Putamen (tissue), 1 donor: ENCODE results near the gene CHRND.

ENCODE experiments used
- DNase-seq: peaks from one replicate; pipeline ENCODE4 v3.0.0-alpha.2; 2016; ENCODE audit warnings: low spot score

The CHRND gene

DNA sequence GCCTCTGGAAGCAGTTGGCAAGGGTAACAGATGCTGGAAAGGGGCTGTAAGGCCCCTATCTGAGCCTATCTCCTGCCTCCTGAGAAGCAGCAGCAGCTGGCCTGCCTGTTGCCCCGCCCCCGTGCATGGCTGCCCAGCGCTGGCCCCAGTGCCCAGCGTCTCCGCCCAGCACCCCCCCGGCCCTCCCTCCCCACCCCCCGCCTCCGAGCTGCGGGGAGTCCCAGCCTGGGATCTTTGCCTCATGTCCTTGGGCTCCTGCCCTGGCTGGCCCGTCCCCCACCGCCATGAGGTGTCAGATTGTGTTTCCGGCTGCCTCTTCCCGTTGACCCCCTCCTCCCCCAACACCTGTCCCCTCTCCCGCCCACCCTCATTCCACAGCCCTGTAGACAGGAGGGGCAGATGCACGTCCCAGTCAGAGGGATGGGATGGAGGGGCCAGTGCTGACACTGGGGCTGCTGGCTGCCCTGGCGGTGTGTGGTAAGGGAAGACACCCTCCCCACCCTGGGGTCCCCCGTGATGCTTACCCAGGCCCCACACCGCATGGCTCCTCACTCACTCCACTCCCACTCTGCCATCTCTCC is at the start of gene CHRND:
Gene CHRND (plus strand): TSS at position 370 of the 581 bp plus-strand sequence. CDS start 56 bp downstream, at position 426.
- peak; percentile 34 for DNase-seq

DNA sequence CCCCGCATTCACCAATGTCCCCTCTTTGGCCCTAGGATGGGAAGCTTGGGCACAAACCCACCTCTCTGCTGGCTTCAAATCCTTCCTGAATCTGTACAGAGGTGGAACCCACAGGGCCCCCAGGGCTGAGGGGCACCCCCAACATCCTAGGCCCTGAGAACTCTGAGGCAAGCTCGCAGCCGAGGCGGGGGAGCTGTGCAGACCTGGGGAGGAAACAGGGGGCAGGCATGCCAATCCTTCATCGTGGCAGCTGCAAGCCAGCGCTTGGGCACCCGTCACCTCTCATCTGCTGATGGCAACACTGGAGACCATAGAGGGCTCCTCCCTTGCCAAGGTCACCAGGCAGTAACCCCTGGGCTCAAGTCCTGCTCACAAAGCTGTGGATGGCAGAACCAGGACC is 49.2 kb upstream of the CHRND start:
- DNase-seq: no peak

DNA sequence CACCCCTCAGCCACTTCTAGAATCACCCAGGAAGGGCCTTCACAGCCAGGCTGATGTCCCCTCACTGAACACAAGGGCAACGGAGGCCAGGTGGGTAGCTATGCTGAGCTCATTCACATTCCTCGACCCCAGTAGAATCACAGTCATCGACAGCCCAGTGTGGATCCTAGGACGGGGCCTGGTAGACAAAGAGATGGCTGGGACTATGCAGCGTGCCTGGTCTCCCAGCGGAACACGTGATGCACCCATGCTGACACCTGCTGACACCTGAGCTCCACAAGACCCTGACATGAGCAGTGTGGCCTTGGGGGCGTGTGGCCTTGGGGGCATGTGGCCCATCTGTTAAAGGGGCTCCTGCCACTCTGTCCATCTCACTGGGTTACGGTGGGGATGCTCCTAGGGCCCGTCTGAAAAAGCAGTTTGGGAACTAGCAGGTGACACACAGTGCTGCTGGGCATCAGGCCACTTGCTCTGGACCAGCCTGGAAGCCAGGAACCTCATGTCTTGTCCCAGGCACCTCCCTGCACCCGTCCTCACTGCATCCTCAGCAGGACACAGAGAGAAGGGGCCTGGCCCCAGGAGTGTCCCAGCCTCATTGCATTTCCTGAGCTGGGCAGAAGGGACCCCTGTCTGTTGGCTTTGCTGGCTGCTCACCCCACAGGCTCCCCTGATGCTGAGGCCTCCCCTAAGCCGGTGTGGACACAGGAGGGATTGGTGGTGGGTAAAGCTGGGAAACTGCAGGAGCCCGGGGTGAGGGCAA is 48.0 kb upstream of the CHRND start:
- DNase-seq: no peak

DNA sequence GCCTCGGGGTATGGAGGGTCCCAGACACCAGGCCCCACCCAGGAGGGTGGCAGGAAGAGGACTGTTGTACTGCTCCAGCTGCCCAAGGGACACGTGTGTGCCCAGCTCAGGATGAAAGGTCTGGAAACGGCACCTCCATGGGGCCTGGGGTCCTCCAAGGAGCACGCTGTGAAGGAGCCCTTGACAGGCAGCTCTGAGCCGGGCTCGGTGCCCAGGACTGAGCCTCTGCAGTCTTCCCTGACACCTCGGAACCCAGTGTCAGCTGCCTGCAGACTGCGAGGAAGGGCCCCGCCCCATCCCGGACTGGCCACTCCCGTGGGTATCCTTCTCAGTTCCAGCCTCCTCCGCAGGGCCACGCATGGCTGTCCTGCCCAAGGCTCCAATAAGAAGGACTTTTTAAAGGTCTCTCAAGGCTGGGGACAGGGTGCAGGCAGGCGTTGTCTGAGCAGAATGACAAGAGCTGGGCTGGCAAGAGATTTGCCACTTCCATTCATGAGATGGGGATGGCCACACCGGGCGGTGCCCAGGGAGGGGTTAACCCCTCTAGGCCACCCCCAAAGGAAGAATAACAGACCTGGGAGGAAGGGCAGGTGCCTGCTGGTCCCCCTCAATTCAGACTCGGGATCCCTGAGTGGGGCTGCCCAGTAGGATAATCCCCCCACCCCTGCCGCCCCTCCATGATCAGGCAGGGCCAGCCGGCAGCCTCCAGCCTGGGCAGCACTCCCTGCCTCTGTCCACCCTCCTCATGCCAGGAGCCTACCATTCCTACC is 47.2 kb upstream of the CHRND start:
- DNase-seq: no peak

DNA sequence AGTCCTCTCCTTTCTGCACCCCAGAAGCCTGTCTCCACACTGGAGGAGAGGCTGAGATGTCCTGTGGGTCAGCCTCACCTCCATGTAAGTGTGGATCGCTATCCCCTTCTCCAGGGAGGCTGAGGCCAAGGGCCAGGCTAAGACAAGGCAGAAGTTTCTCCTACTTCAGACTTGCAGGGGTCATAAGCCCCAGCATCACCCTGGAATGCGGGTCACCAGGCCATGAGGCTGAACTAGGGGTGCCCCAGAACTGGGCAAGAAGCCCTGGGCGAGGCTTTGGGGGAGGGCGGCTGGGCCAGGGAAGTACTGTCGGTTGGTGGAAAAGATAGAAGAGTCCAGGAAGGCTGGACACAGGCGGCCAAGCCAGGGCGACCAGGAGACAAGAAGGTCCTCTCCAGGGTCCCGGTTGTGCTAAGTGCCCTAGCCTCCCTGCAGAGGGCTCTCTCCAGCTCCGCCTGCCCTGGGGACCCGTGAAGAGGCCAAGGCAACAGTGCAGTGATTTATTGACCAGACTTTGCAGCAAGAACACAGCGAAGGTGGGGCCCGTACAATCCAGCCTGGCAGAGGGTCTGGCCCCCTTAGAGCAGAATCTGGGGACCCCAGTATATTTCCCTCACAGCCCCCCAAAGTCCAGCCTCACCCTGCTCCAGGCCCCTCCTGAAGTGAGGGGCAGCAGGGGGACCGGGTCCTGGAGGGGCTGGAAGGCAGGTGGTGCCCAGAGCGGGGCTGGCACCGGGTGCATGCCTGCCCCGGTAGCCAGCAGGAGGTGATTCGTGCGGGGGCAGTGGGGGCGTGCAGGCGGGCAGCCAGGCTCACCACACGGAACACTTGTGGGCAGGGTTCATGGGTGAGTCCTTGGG is 46.4 kb upstream of the CHRND start:
- DNase-seq: no peak

DNA sequence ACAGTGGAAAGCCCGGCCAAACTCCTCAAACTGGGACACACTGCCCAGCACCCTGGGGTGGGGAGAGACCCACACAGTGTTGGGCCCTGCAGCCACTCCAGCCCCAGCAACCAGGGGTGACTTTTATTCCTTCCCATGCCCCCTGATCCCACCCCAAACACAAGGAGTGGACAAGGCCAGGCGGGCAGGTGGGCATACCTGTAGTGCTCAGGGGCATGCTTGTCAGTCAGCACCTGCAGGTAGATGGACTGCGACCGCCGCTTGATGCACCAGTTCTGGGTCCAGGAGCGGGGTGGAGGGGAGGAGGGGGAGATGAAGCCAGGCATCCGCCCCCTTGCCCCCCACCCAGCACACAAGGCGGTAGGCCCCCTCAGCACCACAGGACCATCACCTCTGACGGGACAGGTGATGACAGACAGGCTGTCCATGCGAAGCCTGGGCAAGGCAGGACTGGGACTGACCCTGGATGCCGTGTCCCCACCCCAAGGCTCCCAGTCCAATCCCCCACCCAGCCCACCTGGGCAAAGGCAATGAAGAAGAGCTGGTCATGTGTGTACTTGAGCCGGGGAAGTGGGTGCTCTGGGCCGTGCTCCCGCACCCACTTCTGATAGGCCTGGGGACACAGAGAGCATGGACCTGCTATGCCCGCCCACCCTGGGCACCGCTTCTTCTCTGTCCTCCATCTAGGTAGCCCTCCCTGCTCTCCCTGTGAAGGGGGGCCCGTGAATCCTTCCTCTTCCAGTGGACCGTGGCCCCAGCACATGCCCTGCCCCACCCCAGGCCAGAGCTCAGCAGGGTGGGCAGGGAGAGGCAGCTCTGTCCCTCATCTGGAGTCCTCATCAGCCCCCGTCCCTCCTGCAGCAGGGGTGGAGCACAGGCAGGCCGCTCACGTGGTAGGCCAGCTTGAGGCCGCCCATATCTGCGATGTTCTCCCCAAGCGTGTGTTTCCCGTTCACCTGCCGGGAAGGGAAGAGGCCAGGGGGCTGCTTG is 45.5 kb upstream of the CHRND start:
- DNase-seq: no peak

DNA sequence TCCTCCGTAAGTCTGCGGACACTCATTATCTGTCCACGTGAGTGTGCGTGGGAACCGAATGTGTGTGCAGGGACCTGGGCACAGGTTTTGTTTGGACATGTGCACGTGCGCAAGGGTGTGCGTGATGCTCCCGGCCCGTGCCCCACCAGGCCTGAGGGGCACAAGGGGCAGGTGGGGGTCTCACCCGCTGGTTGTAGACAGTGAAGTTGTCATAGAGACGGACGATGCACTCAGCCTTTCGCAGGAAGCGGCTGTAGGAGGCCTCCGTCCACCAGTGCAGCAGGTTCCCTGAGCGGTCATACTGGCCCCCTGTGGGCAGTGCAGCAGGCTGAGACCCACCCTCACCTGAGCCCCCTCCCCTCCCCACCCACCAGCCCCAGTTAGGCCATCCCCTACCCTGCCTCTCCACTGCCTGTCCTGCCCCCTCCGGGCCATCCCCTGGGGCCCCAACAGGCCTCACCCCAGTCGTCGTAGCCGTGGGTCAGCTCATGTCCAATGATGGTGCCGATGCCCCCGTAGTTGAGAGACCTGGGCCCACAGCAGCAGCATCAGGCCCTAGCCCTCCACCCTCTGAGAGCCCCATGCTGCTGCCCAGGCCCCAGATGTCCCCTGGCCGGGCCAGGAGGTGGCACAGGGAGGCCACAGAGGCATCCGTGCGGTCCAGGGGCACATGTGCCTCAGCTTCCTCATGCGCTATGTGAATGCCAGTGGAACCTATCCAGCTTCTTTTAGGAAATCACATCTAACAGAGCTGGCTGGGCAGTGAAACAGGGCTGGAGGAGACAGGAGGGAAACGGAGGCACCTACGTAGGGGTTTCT is 44.4 kb upstream of the CHRND start:
- no peak for DNase-seq

DNA sequence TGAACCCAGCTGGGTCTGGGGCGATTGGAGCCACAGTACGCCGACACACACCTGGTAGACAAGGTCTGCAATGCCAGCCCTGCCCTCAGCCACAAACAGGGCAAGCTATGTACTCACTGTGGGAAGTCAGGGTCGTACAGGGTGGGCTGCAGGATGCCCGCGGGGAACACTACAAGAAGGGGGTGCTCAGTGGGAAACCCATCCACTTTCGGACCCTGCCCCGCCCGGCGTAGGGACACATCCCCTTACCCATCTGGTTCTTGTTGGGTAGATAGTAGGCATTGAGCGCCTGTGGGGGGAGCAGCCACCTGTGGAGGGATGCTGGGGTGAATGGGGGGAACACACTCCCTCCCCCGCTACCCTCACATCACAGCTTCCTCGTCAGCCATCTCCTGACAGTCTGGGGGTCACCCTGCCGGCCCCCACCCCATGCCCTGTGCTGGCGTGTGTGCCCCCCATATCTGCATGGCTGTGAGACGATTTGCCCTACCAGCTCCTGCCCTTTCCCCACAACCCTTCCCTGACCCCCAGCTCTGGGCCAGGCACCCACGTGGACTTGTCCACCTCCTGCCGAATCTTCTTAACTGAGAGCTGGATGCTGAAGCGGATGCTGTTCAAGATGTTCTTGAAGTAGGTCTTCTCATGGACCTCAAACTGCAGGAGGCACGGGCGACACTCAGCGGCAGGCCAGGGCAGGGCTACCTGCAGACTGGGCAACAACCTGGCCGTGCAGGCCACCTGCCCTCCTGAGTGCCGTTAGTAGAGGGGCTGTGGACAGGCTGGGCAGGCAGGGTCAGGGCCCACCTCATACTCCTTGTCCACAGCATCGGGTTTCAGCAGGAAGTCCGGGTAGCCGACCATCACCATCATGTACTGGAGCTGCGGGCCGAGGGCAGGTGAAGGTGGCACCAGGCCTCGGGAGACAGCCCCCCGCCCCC is 43.4 kb upstream of the CHRND start:
- no peak for DNase-seq

DNA sequence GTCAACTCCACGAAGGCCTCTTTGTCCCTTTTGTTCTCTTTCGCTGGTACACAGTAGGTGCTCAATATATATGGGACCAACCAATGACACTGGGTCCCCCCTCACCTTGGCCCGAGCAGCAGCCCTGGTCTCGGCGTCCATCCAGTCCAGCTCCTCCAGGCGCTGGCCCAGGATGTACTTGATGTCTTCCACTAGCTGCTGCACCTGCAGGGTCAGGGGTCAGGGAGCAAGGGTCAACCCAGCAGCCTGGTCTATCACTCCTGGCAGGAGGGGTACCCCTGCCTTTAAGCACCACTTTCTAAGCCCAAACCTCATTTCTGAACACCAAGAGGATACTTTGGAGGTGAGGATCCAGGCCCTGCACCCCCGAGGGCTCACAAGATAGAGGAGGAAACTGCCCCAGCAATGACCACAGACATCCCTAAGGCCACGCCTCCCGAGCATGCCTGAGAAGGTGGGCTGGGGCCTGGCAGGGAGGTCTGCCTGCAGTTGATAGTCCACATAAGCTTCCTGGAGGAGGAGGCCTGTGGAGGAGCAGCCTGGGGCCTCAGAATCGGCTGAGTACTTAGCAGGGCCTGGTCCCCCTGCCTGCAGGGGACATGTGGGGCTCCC is 42.5 kb upstream of the CHRND start:
- no peak for DNase-seq

DNA sequence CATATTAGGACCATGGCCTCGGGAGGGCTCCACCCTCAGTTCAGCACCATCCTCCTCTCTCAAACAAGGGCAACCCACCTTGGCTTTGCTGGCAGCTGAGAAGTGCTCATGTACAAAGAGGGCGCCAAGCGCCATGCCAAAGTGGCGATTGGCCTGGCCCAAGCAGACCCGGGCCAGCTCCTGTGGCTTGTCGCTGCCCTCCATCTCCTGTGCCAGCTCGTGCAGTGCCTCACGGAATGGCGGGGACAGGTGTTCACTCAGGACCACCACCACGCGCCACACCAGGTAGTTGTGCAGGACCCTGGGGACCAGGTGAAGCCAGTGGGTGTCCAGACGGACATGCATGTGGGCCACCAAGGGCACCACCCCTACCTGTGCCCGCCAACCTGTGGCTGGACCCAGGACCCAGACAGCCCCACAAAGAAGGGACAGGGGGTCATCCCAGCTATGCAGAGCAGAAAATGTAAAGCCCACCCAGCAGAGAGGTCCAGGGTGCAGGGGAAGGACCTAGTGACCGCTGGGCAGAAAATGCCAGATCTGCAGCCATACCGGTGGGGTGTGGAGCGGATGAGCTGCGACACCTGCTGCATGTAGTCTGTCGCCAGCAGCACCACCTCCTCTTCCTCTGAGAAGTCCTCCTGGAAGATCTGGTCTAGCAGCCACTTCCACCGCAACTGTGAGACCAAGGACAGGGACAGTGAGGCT is 41.9 kb upstream of the CHRND start:
- DNase-seq: no peak

DNA sequence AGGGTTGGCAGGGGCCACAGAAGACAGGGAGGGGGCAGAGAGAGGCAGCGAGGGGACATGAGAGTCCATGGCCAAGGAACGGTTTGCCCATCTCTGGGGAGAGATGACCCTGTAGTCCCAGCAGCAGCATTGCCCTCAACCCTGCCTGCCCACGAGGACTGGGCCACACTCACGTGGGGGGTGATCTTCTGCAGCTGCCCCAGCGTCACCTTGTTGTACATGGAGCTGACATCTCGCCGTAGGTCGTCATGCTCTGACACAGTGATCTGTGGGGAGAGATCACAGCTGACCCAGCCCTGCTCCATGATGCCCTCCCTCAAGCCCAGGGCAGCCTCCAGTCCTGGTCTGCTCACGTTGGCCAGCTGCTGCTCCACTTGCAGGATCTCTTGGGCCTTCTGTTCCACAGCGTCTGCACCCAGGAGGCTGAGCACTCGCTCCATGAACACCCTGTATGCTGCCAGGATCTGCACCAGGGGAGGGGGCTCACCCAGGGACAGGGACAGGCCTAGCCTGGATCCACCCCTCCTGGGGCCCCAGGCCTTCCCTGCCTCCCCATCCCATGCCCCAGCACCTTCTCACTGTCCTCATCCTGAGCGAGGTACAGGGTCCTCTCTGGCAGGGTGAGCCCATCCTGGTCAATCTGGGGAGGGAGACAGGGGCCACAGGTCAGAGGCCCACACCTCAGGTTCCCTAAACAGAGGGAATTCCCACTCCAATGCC is 41.2 kb upstream of the CHRND start:
- DNase-seq: no peak

DNA sequence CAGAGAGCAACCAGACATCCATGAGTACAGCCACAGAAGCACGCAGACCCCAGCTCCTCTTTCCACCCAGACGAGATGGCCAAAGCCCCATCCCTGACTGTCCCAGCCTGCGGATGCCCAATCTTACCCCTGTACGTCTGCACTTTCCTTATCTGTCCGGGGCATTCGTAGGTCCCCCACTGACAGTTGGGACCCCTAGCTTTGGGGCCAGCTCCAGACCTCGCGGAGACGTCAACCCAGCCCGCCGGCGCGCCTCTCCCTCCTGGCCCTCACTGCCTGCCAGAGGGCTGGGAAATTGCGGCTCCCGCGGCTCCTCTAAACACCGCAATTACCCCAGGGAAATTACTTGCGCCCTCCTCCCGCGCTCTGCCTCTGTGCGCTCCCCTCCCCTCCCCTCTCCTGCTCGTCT is 40.6 kb upstream of the CHRND start:
- DNase-seq: no peak

DNA sequence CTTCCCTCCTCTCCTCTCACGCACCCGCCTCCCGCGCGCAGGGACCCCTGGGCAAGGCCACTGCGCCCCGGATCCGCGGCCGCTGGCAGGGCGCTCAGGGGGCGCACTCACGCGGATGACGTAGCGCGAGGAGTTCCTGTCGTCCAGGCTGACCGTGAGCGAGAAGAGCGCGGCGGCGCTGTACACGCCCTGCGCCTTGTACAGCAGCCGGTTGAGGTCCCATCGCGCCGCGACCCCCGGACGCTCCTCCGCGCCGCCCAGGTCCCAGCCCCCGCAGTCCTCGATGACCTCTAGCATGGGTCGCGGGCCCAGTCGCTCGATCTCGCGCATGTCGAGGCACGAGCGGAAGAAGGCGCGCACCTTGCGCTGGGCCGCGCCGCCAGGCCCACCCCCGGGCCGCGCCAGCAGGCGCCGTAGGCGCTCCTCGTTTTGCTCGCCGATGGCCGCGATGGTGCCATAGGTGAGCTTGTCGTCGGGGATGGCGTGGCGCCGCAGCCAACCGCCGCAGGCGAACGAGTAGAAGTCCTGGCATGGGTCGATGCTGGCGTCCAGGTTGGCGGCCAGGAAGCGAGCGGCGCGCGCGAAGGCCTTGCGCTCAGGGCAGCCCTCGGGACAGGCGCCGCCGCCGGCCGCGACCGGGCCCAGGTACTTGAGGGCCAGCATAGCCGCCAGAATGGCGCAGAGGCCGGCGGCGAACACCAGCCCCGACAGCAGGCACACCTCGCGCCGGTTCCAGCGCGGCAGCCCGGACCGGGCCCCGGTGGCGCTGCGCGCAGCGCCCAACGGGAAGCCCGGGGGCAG is 40.0 kb upstream of the CHRND start:
- no peak for DNase-seq

DNA sequence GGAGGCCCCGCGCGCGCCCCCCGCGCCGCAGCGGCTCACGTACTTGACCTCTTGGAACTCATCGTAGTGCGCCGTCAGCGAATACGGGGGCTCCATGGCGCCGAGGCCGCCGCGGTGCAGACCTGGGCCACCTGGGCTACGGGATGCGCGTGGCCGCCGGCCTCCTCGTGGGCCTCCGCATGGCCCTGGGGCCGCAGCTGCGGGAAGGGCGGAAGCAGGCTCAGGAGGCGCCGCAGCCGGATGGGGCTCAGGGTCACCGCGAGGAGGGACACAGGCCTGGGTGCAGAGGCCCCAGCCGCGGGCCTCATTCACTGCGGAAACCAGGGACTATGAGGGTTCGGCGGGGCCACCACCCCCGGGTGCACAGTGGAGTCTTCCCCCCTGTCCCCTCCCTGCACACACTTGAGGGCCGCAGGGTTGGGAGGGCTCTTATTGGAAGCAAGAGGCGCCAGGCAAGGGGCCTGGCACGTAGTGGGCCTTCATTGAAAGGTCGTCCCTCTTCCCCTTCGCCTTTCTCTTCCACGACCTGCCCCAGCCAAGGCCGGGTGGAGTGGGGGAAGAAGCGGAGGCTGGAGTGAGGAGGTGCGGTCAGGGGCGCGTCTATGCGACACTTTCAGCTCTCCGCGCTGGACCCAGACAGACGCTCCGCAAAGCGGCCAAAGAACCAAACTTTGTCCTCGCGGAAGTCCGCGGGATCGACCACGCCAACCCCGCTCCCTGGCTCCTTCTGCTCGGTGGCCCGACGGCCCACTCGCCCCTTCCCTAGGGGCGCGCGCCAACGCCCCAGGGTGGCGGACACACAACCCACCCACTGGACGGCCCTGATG is 39.2 kb upstream of the CHRND start:
- DNase-seq: no peak

DNA sequence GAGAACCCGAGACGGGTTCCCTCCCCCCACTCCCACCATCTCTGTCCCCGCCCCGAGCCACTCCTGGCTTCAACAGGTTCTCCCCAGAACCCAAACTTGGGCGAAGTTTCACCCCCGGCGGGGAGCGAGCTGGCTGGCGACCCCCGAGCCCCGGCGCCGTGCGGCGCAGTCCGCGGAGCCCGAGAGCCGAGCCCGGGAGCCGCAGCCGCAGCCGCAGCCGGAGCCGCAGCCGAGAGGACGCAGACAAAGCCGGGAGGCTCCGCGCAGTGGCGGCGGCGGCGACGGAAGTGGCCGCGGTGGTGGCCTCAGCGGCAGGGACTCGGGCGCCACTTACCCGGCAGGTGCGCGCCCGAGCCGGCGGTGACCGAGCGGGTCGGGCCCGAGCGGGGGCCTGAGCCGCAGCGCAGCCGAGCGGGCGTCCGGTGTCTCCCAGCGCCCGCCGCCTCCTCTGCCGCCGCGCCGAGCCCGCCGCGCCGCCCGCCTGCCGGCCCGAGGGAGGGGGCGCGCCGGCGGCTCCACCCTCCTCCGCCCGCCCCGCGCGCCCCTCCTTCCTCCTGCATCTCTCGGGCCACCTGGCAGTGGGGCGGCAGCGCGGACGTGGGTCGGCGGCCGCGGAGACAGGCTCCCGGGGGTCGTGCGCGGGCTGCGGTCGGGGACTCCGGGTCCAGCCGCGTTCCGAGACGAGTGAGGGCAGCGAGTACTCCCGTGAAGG is 38.4 kb upstream of the CHRND start, which contains the start of gene ECEL1:
Gene ECEL1 (minus strand): TSS at position 450 of the 712 bp plus-strand sequence. CDS start 1,181 bp downstream, outside the sequence.
- DNase-seq: no peak
